ENCODE results near the gene SEMA4D. TPM values are rescaled to one million over a fixed set of nuclear protein-coding genes. Genes with fewer than 3 reads are reported as not detected.

SEMA4D gene
- total and polyA plus RNA-seq, 2 of the 13 experiments (the other 11 are each of a cell fraction or from before 2014, with no cell fraction given), result 0.13 to 0.16 TPM

DNA sequence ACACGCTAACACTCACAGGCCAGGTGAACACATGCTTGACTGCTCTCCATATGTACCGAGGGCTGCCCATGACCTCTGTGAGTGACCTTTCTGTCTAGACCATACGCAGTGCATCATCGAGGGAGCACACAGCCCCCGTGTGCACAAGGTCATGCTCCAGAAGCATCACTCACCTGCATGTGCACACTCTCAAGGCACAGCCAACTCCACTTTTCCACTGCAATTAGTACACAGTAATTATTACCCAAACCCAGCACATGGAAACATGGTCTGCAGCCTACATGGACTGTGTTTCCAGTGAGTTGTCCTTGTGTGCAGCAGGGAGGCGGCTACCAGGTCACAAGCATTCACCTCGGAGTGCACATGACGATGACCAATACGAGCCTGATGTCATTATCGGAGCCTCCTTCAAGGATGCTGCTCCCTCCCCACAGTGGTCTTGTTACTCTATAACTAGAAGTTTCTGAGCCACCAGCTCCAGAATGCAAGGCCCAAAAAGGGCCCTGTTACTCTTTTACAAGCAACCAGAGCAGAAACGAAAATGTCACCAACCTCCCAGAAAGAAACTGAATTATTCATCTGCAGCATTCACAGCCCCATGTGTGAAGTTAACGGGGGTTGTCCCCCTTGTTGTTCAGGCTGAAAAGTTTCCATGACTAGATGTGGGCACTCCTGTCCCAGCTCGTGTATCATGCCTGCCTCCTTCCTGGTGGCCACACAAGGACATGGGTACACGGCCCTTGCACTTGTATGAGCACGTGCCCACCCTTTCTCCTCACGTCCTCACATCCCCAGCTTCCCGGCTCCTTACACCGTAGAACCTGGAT, 31.2 kb downstream of the SEMA4D start:
- H4K20me1 ChIP-seq (ENCODE audit: insufficient read depth, low read length), result no peaks in the 10 kb centered on the region
- no peaks in the 10 kb centered on the region; a peak in 1 of 5 replicates for H3K27me3 ChIP-seq (ENCODE audit: control insufficient read depth in 1 of 2, insufficient read depth in 2 of 2, low read length in 2 of 2)
- H3K4me2 ChIP-seq (ENCODE audit: low read depth, low read length), result no peak overlapping the region
- CTCF ChIA-PET (ENCODE audit: low intra/inter-chr PET ratio, low total read pairs), result no interaction called here
- no peaks in the 10 kb centered on the region for H3K36me3 ChIP-seq (replicated peaks in 1 of 2; ENCODE audit: control insufficient read depth in 1 of 2, insufficient read depth in 2 of 2, low read length in 2 of 2)
- H3K9ac ChIP-seq (ENCODE audit: insufficient read depth, low read depth, low read length), result no peak overlapping the region
- no peak for ATAC-seq
- FAIRE-seq, result no peak
- no peaks in the 10 kb centered on the region for H3K4me1 ChIP-seq (ENCODE audit: insufficient read depth, low read length)
- 35% methylated on average over 18 of the region's 18 CpGs for WGBS (ENCODE audit: low lambda C conversion rate)
- no TSS peak for BruUV-seq (replicated peaks)
- intact Hi-C loops (cut with micrococcal nuclease; ENCODE audit: unreplicated experiment) (no loop called here), in situ Hi-C loops (cut with HindIII; ENCODE audit: extremely low pct_ligation_motif_present, low pct_unique_long_range_greater_than_20kb) (no loop called here)
- H3K79me2 ChIP-seq (ENCODE audit: insufficient read depth, low read length), result no peaks in the 10 kb centered on the region
- H3K9me3 ChIP-seq (ENCODE audit: low read length), result no peaks in the 10 kb centered on the region
- no peak overlapping the region for H3K4me3 ChIP-seq (replicated peaks in 1 of 3; ENCODE audit: insufficient read depth in 1 of 3, low read depth in 2 of 3, low read length in 3 of 3)
- POLR2A ChIA-PET, result no interaction called here
- no peak for DNase-seq (ENCODE audit: low spot score)
- H2AFZ ChIP-seq (ENCODE audit: low read length), result no peak overlapping the region
- H3K27ac ChIP-seq (ENCODE audit: extremely low read length, insufficient read depth, low read length), result no peak overlapping the region
- TF ChIP-seq MATR3 (CRISPR knock-in tag; IDR thresholded peaks at IDR 0.05), result no peak
- no peak for TF ChIP-seq ZNF530 (CRISPR knock-in tag; IDR thresholded peaks at IDR 0.05; ENCODE audit: low read depth)
- TF ChIP-seq NFE2L2 (IDR thresholded peaks at IDR 0.05; ENCODE audit: low read length), result no peak
- no peak for TF ChIP-seq MTF2 (CRISPR knock-in tag; IDR thresholded peaks at IDR 0.05; ENCODE audit: borderline replicate concordance)

DNA sequence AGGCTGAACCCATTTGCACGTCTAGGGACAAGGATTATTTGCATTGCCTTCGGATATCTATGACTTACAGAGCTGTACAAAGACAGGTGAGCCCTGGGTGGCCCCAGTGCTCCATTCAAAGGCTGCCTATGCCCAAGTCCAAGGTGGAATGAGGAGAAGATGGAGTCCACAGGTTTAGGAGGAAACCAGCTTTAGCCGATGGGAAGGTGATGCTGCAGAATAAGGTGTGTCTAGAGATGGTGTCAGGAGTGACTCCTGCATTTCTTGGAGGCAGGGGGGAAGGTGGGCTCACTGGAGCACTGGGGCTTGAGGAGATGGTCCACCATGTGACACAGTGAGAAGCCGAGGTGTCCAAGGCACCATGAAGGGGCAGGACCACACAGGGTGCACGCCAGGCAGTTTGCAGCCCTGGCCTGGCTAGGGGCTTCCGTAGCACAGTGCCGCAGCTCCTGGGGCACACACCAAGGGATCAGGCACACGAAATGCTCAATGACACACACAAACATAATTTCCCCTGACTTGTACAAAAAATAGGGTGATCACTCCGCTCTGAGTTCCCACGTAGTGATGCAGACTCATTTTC, 32.1 kb downstream of the SEMA4D start:
- FAIRE-seq, result no peak
- no TSS peak for BruUV-seq (replicated peaks)
- intact Hi-C loops (cut with micrococcal nuclease; ENCODE audit: unreplicated experiment) (no loop called here), in situ Hi-C loops (cut with HindIII; ENCODE audit: extremely low pct_ligation_motif_present, low pct_unique_long_range_greater_than_20kb) (no loop called here)
- no peak; the same call in 2 of the 3 replicates for ATAC-seq
- no peak for DNase-seq (ENCODE audit: low spot score)
- no peak overlapping the region for H3K4me3 ChIP-seq (replicated peaks in 1 of 3; ENCODE audit: insufficient read depth in 1 of 3, low read depth in 2 of 3, low read length in 3 of 3)
- 43% methylated on average over 8 of the region's 10 CpGs for WGBS (ENCODE audit: low lambda C conversion rate)
- H3K9me3 ChIP-seq (ENCODE audit: low read length), result no peaks in the 10 kb centered on the region
- H3K27ac ChIP-seq (ENCODE audit: extremely low read length, insufficient read depth, low read length), result no peak overlapping the region
- H3K4me1 ChIP-seq (ENCODE audit: insufficient read depth, low read length), result no peaks in the 10 kb centered on the region
- H3K9ac ChIP-seq (ENCODE audit: insufficient read depth, low read depth, low read length), result no peak overlapping the region
- H4K20me1 ChIP-seq (ENCODE audit: insufficient read depth, low read length), result no peaks in the 10 kb centered on the region
- no peak overlapping the region for H2AFZ ChIP-seq (ENCODE audit: low read length)
- H3K27me3 ChIP-seq (ENCODE audit: control insufficient read depth in 1 of 2, insufficient read depth in 2 of 2, low read length in 2 of 2), result no peaks in the 10 kb centered on the region; a peak in 1 of 5 replicates
- ChIA-PET CTCF (ENCODE audit: low intra/inter-chr PET ratio, low total read pairs) (no interaction called here), POLR2A (no interaction called here)
- no peak overlapping the region for H3K4me2 ChIP-seq (ENCODE audit: low read depth, low read length)
- no peaks in the 10 kb centered on the region for H3K36me3 ChIP-seq (replicated peaks in 1 of 2; ENCODE audit: control insufficient read depth in 1 of 2, insufficient read depth in 2 of 2, low read length in 2 of 2)
- H3K79me2 ChIP-seq (ENCODE audit: insufficient read depth, low read length), result no peaks in the 10 kb centered on the region
- TF ChIP-seq ZNF326 (CRISPR knock-in tag; IDR thresholded peaks at IDR 0.05; ENCODE audit: borderline replicate concordance), result no peak
- TF ChIP-seq ZNF562 (CRISPR knock-in tag; IDR thresholded peaks at IDR 0.05; ENCODE audit: borderline replicate concordance), result no peak
- no peak for TF ChIP-seq SPEN (CRISPR knock-in tag; IDR thresholded peaks at IDR 0.05; ENCODE audit: low read depth)
- no peak for TF ChIP-seq KDM4B (CRISPR knock-in tag; IDR thresholded peaks at IDR 0.05)
- TF ChIP-seq HNF4G (IDR thresholded peaks at IDR 0.05; ENCODE audit: borderline replicate concordance, low read depth, low read length), result no peak
- TF ChIP-seq HNF4G (CRISPR knock-in tag; IDR thresholded peaks at IDR 0.05; ENCODE audit: borderline replicate concordance, low read depth), result no peak
- no peak for TF ChIP-seq ZNF44 (CRISPR knock-in tag; IDR thresholded peaks at IDR 0.05)
- TF ChIP-seq ZNF160 (CRISPR knock-in tag; IDR thresholded peaks at IDR 0.05), result no peak
- TF ChIP-seq, protein P1, sequence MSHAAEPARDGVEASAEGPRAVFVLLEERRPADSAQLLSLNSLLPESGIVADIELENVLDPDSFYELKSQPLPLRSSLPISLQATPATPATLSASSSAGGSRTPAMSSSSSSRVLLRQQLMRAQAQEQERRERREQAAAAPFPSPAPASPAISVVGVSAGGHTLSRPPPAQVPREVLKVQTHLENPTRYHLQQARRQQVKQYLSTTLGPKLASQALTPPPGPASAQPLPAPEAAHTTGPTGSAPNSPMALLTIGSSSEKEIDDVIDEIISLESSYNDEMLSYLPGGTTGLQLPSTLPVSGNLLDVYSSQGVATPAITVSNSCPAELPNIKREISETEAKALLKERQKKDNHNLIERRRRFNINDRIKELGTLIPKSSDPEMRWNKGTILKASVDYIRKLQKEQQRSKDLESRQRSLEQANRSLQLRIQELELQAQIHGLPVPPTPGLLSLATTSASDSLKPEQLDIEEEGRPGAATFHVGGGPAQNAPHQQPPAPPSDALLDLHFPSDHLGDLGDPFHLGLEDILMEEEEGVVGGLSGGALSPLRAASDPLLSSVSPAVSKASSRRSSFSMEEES (CRISPR knock-in tag; IDR thresholded peaks at IDR 0.05), result no peak
- TF ChIP-seq MTF1 (CRISPR knock-in tag; IDR thresholded peaks at IDR 0.05), result no peak
- TF ChIP-seq, protein P2, sequence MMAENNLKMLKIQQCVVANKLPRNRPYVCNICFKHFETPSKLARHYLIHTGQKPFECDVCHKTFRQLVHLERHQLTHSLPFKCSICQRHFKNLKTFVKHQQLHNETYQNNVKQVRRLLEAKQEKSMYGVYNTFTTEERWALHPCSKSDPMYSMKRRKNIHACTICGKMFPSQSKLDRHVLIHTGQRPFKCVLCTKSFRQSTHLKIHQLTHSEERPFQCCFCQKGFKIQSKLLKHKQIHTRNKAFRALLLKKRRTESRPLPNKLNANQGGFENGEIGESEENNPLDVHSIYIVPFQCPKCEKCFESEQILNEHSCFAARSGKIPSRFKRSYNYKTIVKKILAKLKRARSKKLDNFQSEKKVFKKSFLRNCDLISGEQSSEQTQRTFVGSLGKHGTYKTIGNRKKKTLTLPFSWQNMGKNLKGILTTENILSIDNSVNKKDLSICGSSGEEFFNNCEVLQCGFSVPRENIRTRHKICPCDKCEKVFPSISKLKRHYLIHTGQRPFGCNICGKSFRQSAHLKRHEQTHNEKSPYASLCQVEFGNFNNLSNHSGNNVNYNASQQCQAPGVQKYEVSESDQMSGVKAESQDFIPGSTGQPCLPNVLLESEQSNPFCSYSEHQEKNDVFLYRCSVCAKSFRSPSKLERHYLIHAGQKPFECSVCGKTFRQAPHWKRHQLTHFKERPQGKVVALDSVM (CRISPR knock-in tag; IDR thresholded peaks at IDR 0.05), result no peak
